Ovary (tissue), 3 donors: Measurements from ENCODE around the gene DPF3.

Experiments used
- CTCF ChIP-seq, 3 donors: fragments of 450-650 bp in 2 of 3; fragments of 200-600 bp in 1 of 3; IDR thresholded peaks; one replicate each; pipeline versions ENCODE4 v1.5.1 to v1.8.0; 2016 to 2022; ENCODE audit warnings: antibody characterized with exemption in 3 of 3, mild to moderate bottlenecking in 1 of 3
- POLR2A ChIP-seq: fragments of 450-650 bp; IDR thresholded peaks from one replicate; pipeline ENCODE4 v1.6.1; 2017; ENCODE audit warnings: antibody characterized with exemption, mild to moderate bottlenecking, moderate library complexity
- donor health status: DM: no; HTN: no; CAD: no.

DNA sequence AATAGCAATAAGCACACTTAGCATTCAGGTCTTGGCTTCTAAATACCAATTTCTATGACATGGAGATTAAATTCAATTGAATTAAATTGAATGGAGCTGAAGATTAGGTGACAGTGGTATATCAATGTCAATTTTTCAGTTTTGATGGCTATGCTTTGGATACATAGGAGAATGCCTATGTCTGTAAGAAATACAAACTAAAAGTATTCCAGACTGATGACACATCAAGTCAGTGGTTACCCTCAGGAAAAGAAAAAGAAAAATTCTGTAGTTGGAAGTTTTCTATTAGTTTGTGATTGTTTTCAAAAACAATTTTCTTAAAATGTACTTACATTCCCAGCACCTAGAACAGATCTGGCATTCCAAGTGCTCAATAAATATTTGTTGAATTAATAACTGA, 27.5 kb upstream of the DPF3 start:
- TF ChIP-seq CTCF (IDR thresholded peaks at IDR 0.05), result no peak
- TF ChIP-seq POLR2A, result no peak
